PC-3 (cell line): ENCODE data around the gene VSTM5. TPM values are rescaled to one million over a fixed set of nuclear protein-coding genes. Genes with fewer than 3 reads are reported as not detected.

Source experiments
- ATAC-seq: fragments of 200-7000 bp; cut with Tn5 transposase; 2 replicates; pipeline ENCODE4 v1.9.1; 2020; ENCODE audit warnings: mild to moderate bottlenecking, moderate library complexity
- BruUV-seq: library from RNA; stranded (reverse); fragments of 400-500 nt; replicated peaks from 2 replicates; lab custom pipeline; 2021; lab: Mats Ljungman, UMichigan
- CTCF ChIA-PET: fragments of 300-600 bp; sonication (Branson Sonifier 250); formaldehyde crosslinking; loops from one replicate; lab custom pipeline; 2022; ENCODE audit warnings: antibody characterized with exemption; lab: Charles Lee
- POLR2A ChIA-PET: fragments of 300-600 bp; sonication (Branson Sonifier 250); formaldehyde crosslinking; loops from one replicate; lab custom pipeline; 2022; ENCODE audit warnings: antibody characterized with exemption; ENCODE audit not compliant: unreplicated experiment; lab: Charles Lee
- DNase-seq: peaks from one replicate; pipeline ENCODE4 v3.0.0-alpha.2; 2015
- H2AFZ ChIP-seq: fragments of 300-600 bp; sonication (generic); 2 replicates; pipeline ENCODE4 v1.6.0; 2016; ENCODE audit warnings: antibody characterized with exemption, low read length
- H3F3A ChIP-seq: fragments of 300-600 bp; sonication (generic); one replicate; pipeline ENCODE4 v1.6.0; 2017; ENCODE audit warnings: antibody characterized with exemption, low read length, control low read depth, mild to moderate bottlenecking; ENCODE audit not compliant: unreplicated experiment
- H3K27ac ChIP-seq: fragments of 300-600 bp; sonication (generic); 2 replicates; pipeline ENCODE4 v1.5.1; 2016; ENCODE audit warnings: mild to moderate bottlenecking, low read length
- H3K27me3 ChIP-seq: fragments of 300-600 bp; sonication (generic); 2 replicates; pipeline ENCODE4 v1.6.1; 2016; ENCODE audit warnings: low read length, mixed read lengths
- H3K36me3 ChIP-seq: fragments of 300-600 bp; sonication (generic); 2 replicates; pipeline ENCODE4 v1.6.1; 2016; ENCODE audit warnings: low read depth, mixed run types, low read length, mixed read lengths
- H3K4me1 ChIP-seq: fragments of 300-600 bp; sonication (generic); 2 replicates; pipeline ENCODE4 v1.5.1; 2016; ENCODE audit warnings: low read length; ENCODE audit not compliant: insufficient read depth
- H3K4me2 ChIP-seq: fragments of 300-600 bp; sonication (generic); 2 replicates; pipeline ENCODE4 v1.6.0; 2016; ENCODE audit warnings: low read length
- H3K4me3 ChIP-seq: fragments of 300-600 bp; sonication (generic); 2 replicates; pipeline ENCODE4 v1.5.1; 2016; ENCODE audit warnings: mild to moderate bottlenecking, low read length, mixed read lengths
- H3K79me2 ChIP-seq: fragments of 300-600 bp; sonication (generic); 2 replicates; pipeline ENCODE4 v1.6.1; 2017; ENCODE audit warnings: low read length, mixed read lengths
- H3K9ac ChIP-seq: fragments of 300-600 bp; sonication (generic); 2 replicates; pipeline ENCODE4 v1.6.0; 2016; ENCODE audit warnings: mild to moderate bottlenecking, low read length
- H3K9me2 ChIP-seq: fragments of 300-600 bp; sonication (generic); replicated peaks from 2 replicates; pipeline ENCODE4 v1.6.1; 2016; ENCODE audit warnings: mixed run types, low read length, mixed read lengths
- H3K9me3 ChIP-seq: fragments of 300-600 bp; sonication (generic); 2 replicates; pipeline ENCODE4 v1.6.1; 2016; ENCODE audit warnings: low read length, mixed read lengths
- H4K20me1 ChIP-seq: fragments of 300-600 bp; sonication (generic); 2 replicates; pipeline ENCODE4 v1.6.1; 2016; ENCODE audit warnings: low read length, mixed read lengths
- EZH2 ChIP-seq: fragments of 300-600 bp; sonication (generic); IDR thresholded peaks from one replicate; pipeline ENCODE4 v1.6.1; 2017; ENCODE audit warnings: antibody characterized with exemption, mild to moderate bottlenecking, low read length; ENCODE audit not compliant: unreplicated experiment
- EZH2phosphoT487 ChIP-seq: fragments of 300-600 bp; sonication (generic); IDR thresholded peaks from 2 replicates; pipeline ENCODE4 v1.6.1; 2018; ENCODE audit warnings: mild to moderate bottlenecking, antibody characterized with exemption, low read length, borderline replicate concordance
- intact Hi-C: fragments of 100-400 bp; cut with micrococcal nuclease; formaldehyde crosslinking; loops from 2 replicates; pipeline ENCODE4 v1.9.0; 2023
- total RNA-seq: library from RNA; depleted of rRNA; stranded (reverse); fragments of >200 nt; gene quantifications from 2 replicates; pipeline ENCODE4 v1.2.3, GENCODE V29; 2014
- TF ChIP-seq, protein P1 (sequence below): fragments of 300-600 bp; sonication (generic); conservative IDR thresholded peaks from 2 replicates; pipeline ENCODE4 v1.5.1; 2017; ENCODE audit warnings: antibody characterized with exemption, low read depth, mild to moderate bottlenecking, low read length

VSTM5 gene
- total RNA-seq, 1 experiment from 2014 or later: 15.6 TPM

GRCh38 chr11:93791493-93791892 lies 58.9 kb downstream of the VSTM5 start:
- intact Hi-C loops: no loop called here
- POLR2A ChIA-PET: no interaction called here
- peaks cover 49% of the 10 kb centered on the region for H3K79me2 ChIP-seq
- BruUV-seq: no TSS peak
- no peaks in the 10 kb centered on the region for H3K9me2 ChIP-seq
- TF ChIP-seq EZH2 (no peak), EZH2phosphoT487 (no peak)
- TF ChIP-seq, protein P1, sequence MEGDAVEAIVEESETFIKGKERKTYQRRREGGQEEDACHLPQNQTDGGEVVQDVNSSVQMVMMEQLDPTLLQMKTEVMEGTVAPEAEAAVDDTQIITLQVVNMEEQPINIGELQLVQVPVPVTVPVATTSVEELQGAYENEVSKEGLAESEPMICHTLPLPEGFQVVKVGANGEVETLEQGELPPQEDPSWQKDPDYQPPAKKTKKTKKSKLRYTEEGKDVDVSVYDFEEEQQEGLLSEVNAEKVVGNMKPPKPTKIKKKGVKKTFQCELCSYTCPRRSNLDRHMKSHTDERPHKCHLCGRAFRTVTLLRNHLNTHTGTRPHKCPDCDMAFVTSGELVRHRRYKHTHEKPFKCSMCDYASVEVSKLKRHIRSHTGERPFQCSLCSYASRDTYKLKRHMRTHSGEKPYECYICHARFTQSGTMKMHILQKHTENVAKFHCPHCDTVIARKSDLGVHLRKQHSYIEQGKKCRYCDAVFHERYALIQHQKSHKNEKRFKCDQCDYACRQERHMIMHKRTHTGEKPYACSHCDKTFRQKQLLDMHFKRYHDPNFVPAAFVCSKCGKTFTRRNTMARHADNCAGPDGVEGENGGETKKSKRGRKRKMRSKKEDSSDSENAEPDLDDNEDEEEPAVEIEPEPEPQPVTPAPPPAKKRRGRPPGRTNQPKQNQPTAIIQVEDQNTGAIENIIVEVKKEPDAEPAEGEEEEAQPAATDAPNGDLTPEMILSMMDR: no peak
- H3K36me3 ChIP-seq: peaks cover 70% of the 10 kb centered on the region
- peaks cover 35% of the 10 kb centered on the region for H4K20me1 ChIP-seq
- H3F3A ChIP-seq: no peaks in the 10 kb centered on the region
- H3K9ac ChIP-seq: no peak overlapping the region
- CTCF ChIA-PET: no interaction called here
- no peak for DNase-seq
- no peak overlapping the region for H2AFZ ChIP-seq
- H3K4me3 ChIP-seq: no peak overlapping the region
- H3K27me3 ChIP-seq: no peaks in the 10 kb centered on the region
- H3K4me1 ChIP-seq: peaks cover 12% of the 10 kb centered on the region; the same call in 1 of the 2 replicates
- H3K4me2 ChIP-seq: no peak overlapping the region
- no peak overlapping the region for H3K27ac ChIP-seq
- ATAC-seq: no peak
- no peaks in the 10 kb centered on the region for H3K9me3 ChIP-seq

GRCh38 chr11:93784935-93785360 lies 65.5 kb downstream of the VSTM5 start:
- H2AFZ ChIP-seq: peak overlapping the region; percentile 70; the same call in 1 of the 2 replicates
- no peaks in the 10 kb centered on the region for H3F3A ChIP-seq
- peak overlapping the region; percentile 74; the same call in 1 of the 2 replicates for H3K27ac ChIP-seq
- peaks cover 23% of the 10 kb centered on the region for H3K4me1 ChIP-seq
- peak overlapping the region; percentile 97 for H3K4me2 ChIP-seq
- peak overlapping the region; percentile 92 for H3K9ac ChIP-seq
- no peaks in the 10 kb centered on the region for H3K9me2 ChIP-seq
- peak overlapping the region; percentile 92 for H3K4me3 ChIP-seq
- ChIA-PET POLR2A (no interaction called here), CTCF (no interaction called here)
- H3K9me3 ChIP-seq: no peaks in the 10 kb centered on the region
- intact Hi-C loops: loop anchor here (1.0 to 2.0 kb wide), 2 partner anchors 44 to 66 kb away; partner anchors contain the start of genes C11orf54, TAF1D and VSTM5
- H3K79me2 ChIP-seq: peaks cover 64% of the 10 kb centered on the region
- H4K20me1 ChIP-seq: peaks cover 45% of the 10 kb centered on the region
- no peak for DNase-seq
- BruUV-seq: no TSS peak
- TF ChIP-seq EZH2 (no peak), EZH2phosphoT487 (no peak)
- TF ChIP-seq, protein P1: no peak
- no peaks in the 10 kb centered on the region for H3K27me3 ChIP-seq
- peaks cover 15% of the 10 kb centered on the region; the same call in 1 of the 2 replicates for H3K36me3 ChIP-seq
- peak; percentile 4 for ATAC-seq
